Subcutaneous adipose tissue (tissue), 4 donors: Measurements from ENCODE around the gene ABCC4. TPM values are rescaled to one million over a fixed set of nuclear protein-coding genes. Genes with fewer than 3 reads are reported as not detected.

Experiments used
- total RNA-seq, 4 donors: library from RNA; depleted of rRNA; stranded (reverse); fragments of >200 nt; gene quantifications; one replicate each; pipeline ENCODE4 v1.1.0, GENCODE V29; 2016
- TF ChIP-seq, protein P1 (sequence below): fragments of 450-650 bp; IDR thresholded peaks from one replicate; pipeline ENCODE4 v1.5.1; 2016; ENCODE audit warnings: low read depth, mild to moderate bottlenecking, control low read depth, antibody characterized with exemption, moderate library complexity

The ABCC4 gene
- total RNA-seq, 4 donors from 2014 or later = 4.1 to 7.7 (median 5.1) TPM

DNA sequence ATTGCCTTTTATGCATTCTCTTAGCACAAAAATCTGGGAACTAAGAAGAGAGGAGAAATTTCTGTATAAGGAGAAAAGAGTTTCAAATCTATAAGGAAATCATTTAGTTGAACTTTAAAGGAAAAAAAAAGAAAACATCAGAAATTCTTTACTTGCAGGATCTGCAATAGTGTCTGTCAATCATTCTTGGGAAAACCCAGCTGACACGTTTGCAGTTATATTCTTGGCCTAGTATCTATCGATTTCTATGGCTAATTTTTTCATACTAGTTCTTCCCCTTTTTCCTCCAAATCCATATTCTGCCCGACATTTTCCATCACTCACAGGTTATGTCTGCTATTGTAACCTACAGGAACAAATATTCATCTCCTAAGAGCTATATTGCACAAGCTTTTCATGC is 160.7 kb downstream of the ABCC4 start:
- TF ChIP-seq, protein P1, sequence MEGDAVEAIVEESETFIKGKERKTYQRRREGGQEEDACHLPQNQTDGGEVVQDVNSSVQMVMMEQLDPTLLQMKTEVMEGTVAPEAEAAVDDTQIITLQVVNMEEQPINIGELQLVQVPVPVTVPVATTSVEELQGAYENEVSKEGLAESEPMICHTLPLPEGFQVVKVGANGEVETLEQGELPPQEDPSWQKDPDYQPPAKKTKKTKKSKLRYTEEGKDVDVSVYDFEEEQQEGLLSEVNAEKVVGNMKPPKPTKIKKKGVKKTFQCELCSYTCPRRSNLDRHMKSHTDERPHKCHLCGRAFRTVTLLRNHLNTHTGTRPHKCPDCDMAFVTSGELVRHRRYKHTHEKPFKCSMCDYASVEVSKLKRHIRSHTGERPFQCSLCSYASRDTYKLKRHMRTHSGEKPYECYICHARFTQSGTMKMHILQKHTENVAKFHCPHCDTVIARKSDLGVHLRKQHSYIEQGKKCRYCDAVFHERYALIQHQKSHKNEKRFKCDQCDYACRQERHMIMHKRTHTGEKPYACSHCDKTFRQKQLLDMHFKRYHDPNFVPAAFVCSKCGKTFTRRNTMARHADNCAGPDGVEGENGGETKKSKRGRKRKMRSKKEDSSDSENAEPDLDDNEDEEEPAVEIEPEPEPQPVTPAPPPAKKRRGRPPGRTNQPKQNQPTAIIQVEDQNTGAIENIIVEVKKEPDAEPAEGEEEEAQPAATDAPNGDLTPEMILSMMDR = no peak

DNA sequence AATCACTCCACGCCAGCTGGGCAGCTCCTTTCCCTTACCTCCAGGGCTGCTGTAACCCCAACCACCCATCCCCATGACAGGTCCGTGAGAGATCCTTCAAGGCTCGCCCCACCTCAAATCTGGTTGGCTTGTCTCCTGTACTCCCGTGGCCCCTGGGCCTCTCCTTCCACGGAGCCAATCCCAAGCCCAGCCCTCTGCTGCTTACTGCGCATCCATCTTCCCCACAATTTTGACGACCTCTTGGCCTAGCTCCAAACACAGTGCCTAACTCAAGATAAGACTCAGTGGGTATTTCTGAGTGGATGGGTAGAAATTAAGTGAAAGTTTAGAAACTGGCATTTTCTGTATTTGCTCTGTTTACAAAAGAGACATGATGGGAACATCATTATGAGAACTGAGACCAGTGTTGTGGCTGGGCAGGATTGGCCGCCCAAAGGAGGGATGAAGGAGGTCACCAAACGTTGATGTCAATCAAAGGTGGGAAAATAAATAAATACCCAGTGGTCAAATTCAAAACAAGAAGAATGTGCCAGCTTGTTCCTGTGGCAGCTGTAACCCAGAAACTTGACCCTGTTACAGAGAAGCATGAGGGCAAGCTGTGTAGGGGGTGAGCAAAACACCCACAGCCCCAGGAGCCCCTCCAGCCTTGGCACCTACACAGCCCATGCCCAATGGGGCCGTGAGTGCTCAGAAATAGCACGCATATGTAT is 162.2 kb downstream of the ABCC4 start:
- TF ChIP-seq, protein P1 = no peak

DNA sequence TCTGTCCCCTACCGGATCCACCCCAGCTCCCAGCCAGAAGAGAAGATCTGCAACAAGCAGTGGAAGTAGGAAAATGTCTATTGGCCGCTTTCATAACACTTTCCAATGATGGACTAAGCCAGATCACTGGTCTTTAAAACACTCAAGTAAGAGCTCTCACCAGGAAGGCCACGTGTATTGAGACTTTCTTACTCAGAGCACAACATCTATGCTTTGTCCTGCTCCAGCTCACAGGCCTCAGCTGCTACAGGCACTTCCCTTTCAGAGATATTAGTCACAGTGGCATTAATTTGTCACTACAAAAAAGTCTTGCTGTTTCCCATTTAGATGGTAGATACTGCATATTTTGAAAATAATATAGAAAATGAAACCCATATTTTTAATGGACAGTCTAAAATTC is 164.2 kb downstream of the ABCC4 start:
- TF ChIP-seq, protein P1 = no peak

DNA sequence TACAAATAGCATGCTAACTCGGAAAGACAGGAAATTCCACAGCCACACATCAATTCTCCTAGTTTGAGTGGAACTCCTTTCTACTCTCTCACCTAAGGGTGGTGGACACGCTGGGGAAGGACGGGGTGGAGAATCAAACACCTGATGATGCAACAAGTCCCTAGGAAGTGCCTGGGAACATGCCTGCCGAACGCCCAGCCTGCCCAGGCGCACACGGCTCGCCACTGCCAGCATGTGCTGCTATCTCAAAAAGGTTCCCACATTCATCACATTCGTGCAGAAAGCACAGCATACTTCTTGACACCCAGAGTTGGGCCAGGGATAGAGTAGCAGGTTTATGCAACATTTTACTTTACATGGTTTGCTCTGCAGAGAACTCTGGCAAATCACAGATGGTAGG is 164.6 kb downstream of the ABCC4 start:
- TF ChIP-seq, protein P1 = no peak

DNA sequence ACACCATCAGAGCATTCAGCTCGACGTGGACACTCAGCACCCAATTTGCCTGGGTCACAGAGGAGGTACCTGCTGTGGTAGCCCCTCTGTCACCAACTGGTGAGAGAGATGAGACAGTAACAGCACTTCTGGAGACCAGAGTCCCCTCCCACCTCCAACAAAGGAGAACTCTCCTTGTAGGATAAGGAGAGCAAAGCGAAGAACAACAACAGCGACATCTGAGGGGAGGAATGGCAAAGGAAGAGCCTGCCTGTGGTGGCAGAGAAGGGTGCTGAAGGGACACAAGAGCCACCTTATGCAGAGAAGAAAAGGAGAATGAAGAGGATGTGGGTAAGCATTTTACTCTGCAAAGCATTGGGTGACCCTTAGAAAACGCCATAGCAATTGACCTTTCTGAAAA is 167.8 kb downstream of the ABCC4 start:
- TF ChIP-seq, protein P1 = no peak

DNA sequence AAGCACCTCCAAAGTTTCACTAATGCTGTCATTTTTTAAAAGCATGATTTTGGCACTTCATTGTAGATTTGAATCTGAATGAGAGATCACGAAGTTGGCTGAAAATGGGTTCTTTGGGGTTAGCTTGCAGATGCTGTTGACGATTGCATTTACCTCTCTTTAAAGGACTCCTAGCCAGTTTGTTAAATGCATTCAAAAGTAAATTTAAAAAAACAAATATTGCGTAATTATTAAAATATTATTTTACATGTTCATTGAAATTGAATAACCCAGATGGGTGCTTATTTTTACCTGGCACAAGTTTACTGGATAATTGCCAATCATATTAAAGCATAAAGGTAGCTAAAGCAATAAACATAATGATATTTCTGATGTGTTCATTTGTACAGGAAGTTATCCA is 172.2 kb downstream of the ABCC4 start:
- TF ChIP-seq, protein P1 = no peak

DNA sequence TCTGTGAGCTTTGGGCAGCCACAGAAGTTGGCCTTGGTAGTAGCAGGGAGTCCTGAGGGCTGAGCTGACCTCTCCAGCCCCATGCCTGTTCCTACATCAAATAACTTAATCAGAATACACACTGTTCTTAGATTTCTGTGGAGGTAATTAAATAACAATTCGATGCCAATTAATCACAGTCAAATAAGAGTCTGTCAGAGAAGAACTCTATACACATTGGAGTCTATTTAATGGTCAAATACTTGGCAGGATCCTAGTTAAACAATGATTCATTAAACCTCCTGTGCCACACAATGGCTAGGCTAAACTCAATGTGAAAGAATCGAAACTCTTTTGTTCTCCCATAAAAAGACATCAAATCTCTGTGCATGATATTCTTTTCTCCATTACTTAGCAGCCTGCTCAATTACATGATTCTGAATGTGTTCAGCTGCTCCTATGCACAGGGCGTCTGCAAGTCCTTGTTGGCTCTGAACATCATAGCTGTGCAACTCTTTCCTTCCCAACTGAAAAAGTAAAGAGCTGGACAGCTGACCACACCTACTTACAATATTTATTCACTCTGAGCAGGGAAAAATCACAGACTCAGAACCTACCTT is 173.1 kb downstream of the ABCC4 start:
- TF ChIP-seq, protein P1 = no peak
